OCI-LY7 (cell line): ENCODE results near the gene TMEM164. TPM values are rescaled to one million over a fixed set of nuclear protein-coding genes. Genes with fewer than 3 reads are reported as not detected.

Experiments used
- BruUV-seq: library from RNA; stranded (reverse); fragments of 400-500 nt; replicated peaks from 2 replicates; lab custom pipeline; 2021; lab: Mats Ljungman, UMichigan
- CTCF ChIA-PET: fragments of 300-600 bp; sonication (Branson Sonifier 250); formaldehyde crosslinking; loops from one replicate; lab custom pipeline; 2022; ENCODE audit warnings: antibody characterized with exemption; ENCODE audit not compliant: unreplicated experiment; lab: Charles Lee
- POLR2A ChIA-PET: fragments of 300-600 bp; sonication (Branson Sonifier 250); formaldehyde crosslinking; loops from one replicate; lab custom pipeline; 2022; ENCODE audit warnings: antibody characterized with exemption; lab: Charles Lee
- DNase-seq: peaks from one replicate; pipeline ENCODE4 v3.0.0-alpha.2; 2015; ENCODE audit warnings: low spot score
- H2AFZ ChIP-seq: fragments of 200-600 bp; sonication (generic), shearing (Covaris generic); 2 replicates; pipeline ENCODE4 v1.6.1; 2014; ENCODE audit warnings: mild to moderate bottlenecking, antibody characterized with exemption, low read length, moderate library complexity
- H3K27ac ChIP-seq: fragments of 200-600 bp; sonication (generic); 2 replicates; pipeline ENCODE4 v1.5.1; 2014; ENCODE audit warnings: mixed run types, low read depth, mild to moderate bottlenecking, moderate library complexity, low read length, inconsistent platforms; ENCODE audit not compliant: poor library complexity, severe bottlenecking
- H3K36me3 ChIP-seq: fragments of 200-600 bp; sonication (generic); 2 replicates; pipeline ENCODE4 v1.6.1; 2014; ENCODE audit warnings: mild to moderate bottlenecking, antibody characterized with exemption, low read length, moderate library complexity, mixed read lengths; ENCODE audit not compliant: insufficient read depth
- H3K4me1 ChIP-seq: fragments of 200-600 bp; sonication (generic); 2 replicates; pipeline ENCODE4 v1.5.1; 2014; ENCODE audit warnings: mild to moderate bottlenecking, low read length; ENCODE audit not compliant: insufficient read depth, poor library complexity, severe bottlenecking
- H3K4me2 ChIP-seq: fragments of 200-600 bp; sonication (generic); 2 replicates; pipeline ENCODE4 v1.6.1; 2014; ENCODE audit warnings: mild to moderate bottlenecking, low read length
- H3K4me3 ChIP-seq: fragments of 200-600 bp; sonication (generic); 2 replicates; pipeline ENCODE4 v1.5.1; 2014; ENCODE audit warnings: mild to moderate bottlenecking, low read depth, low read length; ENCODE audit not compliant: poor library complexity, severe bottlenecking
- H3K79me2 ChIP-seq: fragments of 200-600 bp; sonication (generic); 2 replicates; pipeline ENCODE4 v1.6.1; 2016; ENCODE audit warnings: low read depth, mild to moderate bottlenecking, low read length, moderate library complexity, mixed read lengths; ENCODE audit not compliant: insufficient read depth
- H3K9me2 ChIP-seq: fragments of 200-600 bp; sonication (generic); 2 replicates; pipeline ENCODE4 v1.6.1; 2016; ENCODE audit warnings: mild to moderate bottlenecking, low read length, mixed read lengths; ENCODE audit not compliant: insufficient read depth
- H3K9me3 ChIP-seq: fragments of 200-600 bp; sonication (generic); 2 replicates; pipeline ENCODE4 v1.6.1; 2014; ENCODE audit warnings: mild to moderate bottlenecking, mixed run types, low read length, mixed read lengths
- H4K20me1 ChIP-seq: fragments of 200-600 bp; sonication (generic); 2 replicates; pipeline ENCODE4 v1.6.1; 2014; ENCODE audit warnings: mild to moderate bottlenecking, antibody characterized with exemption, low read length, moderate library complexity, mixed read lengths; ENCODE audit not compliant: insufficient read depth
- EZH2phosphoT487 ChIP-seq: fragments of 200-600 bp; sonication (generic); IDR thresholded peaks from 2 replicates; pipeline ENCODE4 v1.6.1; 2018; ENCODE audit warnings: low read depth, borderline replicate concordance, mild to moderate bottlenecking, mixed run types, antibody characterized with exemption, low read length, moderate library complexity, mixed read lengths
- intact Hi-C: fragments of 100-400 bp; cut with micrococcal nuclease; formaldehyde crosslinking; loops from one replicate; pipeline ENCODE4 v1.10.0; 2022; ENCODE audit not compliant: unreplicated experiment
- total RNA-seq, 2 experiments: library from RNA; depleted of rRNA in 1 of 2; stranded (reverse); fragments of >200 nt in 1 of 2; shearing (Covaris generic) in 1 of 2; gene quantifications; 2 replicates each; pipeline ENCODE4 v1.2.3, GENCODE V29; 2014 to 2022
- TF ChIP-seq, protein P1 (sequence below): fragments of 200-600 bp; sonication (generic); conservative IDR thresholded peaks from 2 replicates; pipeline ENCODE4 v1.5.1; 2014; ENCODE audit warnings: mild to moderate bottlenecking, antibody characterized with exemption, low read length, moderate library complexity, mixed read lengths

TMEM164 gene
- total RNA-seq, 2 experiments from 2014 or later = 7.2 to 11.1 TPM

DNA sequence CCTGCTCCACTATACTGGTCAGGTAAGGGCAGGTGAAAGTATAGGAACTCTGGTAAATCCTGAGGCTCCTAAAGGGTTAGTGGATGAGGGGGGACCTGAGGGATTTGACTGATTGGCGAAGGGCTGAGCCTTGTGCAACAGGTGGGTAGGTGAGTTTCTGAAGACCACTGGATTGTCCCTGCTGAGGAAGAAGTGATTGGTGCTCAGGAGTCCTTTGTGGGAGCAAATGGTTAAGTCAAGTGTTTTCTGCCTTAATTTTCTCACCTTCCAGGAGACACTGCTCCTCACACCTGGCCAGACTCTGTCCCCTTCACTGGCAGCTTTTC lies 158.4 kb downstream of the TMEM164 start:
- Histone ChIP-seq H3K4me1 (peaks cover 7% of the 10 kb centered on the region), H3K9me3 (no peaks in the 10 kb centered on the region), H3K36me3 (no peaks in the 10 kb centered on the region), H3K9me2 (no peaks in the 10 kb centered on the region), H4K20me1 (no peaks in the 10 kb centered on the region), H3K27ac (no peak overlapping the region), H3K79me2 (no peaks in the 10 kb centered on the region), H3K4me2 (no peak overlapping the region), H3K4me3 (no peak overlapping the region), H2AFZ (no peak overlapping the region)
- TF ChIP-seq, protein P1, sequence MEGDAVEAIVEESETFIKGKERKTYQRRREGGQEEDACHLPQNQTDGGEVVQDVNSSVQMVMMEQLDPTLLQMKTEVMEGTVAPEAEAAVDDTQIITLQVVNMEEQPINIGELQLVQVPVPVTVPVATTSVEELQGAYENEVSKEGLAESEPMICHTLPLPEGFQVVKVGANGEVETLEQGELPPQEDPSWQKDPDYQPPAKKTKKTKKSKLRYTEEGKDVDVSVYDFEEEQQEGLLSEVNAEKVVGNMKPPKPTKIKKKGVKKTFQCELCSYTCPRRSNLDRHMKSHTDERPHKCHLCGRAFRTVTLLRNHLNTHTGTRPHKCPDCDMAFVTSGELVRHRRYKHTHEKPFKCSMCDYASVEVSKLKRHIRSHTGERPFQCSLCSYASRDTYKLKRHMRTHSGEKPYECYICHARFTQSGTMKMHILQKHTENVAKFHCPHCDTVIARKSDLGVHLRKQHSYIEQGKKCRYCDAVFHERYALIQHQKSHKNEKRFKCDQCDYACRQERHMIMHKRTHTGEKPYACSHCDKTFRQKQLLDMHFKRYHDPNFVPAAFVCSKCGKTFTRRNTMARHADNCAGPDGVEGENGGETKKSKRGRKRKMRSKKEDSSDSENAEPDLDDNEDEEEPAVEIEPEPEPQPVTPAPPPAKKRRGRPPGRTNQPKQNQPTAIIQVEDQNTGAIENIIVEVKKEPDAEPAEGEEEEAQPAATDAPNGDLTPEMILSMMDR = no peak
- TF ChIP-seq EZH2phosphoT487 = no peak
- intact Hi-C loops = no loop called here
- BruUV-seq = no TSS peak
- CTCF ChIA-PET = interaction anchor here (1.2 to 1.9 kb wide), 3 partner anchors 240 to 251 kb away, joined by 4 to 7 read pairs (median 5); no protein-coding TSS in a partner anchor
- DNase-seq = no peak
- POLR2A ChIA-PET = interaction anchor here (0.8 kb wide), 1 partner anchor 242 kb away, joined by 5 read pairs; no protein-coding TSS in a partner anchor

- ChIA-PET POLR2A (interaction anchor here (0.8 kb wide), 1 partner anchor 241 kb away, joined by 5 read pairs; no protein-coding TSS in a partner anchor), CTCF (interaction anchor here (1.0 kb wide), 1 partner anchor 29 kb away, joined by 3 read pairs; no protein-coding TSS in a partner anchor)
- TF ChIP-seq EZH2phosphoT487 = no peak
- TF ChIP-seq, protein P1 = no peak
- H3K4me3 ChIP-seq = no peak overlapping the region
- no peak overlapping the region for H3K4me2 ChIP-seq
- H3K4me1 ChIP-seq = peaks cover 7% of the 10 kb centered on the region
- H2AFZ ChIP-seq = no peak overlapping the region
- H3K9me3 ChIP-seq = no peaks in the 10 kb centered on the region
- H3K36me3 ChIP-seq = no peaks in the 10 kb centered on the region
- BruUV-seq = no TSS peak
- no peaks in the 10 kb centered on the region for H3K9me2 ChIP-seq
- H3K27ac ChIP-seq = no peak overlapping the region
- no peaks in the 10 kb centered on the region for H3K79me2 ChIP-seq
- intact Hi-C loops = no loop called here
- no peaks in the 10 kb centered on the region for H4K20me1 ChIP-seq
- DNase-seq = no peak
Observed at GRCh38 chrX:110162131-110162530, 159.2 kb downstream of the TMEM164 start.

DNA sequence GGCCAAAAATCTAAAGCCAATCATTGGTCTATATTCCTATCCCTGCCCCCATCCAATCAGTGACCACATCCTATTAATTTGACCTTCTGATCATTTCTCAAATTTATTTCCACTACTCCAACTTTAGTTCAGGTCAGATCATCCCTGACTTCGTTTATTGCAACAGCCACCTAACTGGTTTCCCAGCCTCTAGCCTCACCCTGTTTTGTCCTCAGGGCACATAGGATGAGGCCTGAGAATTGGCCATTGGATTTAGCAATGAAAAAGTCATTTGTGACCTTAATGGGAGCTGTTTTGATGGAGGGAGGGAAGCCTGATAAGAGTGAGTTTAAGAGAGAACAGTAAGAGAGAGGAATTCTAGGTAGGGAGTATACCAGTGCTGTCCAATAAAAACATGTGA lies 160.0 kb downstream of the TMEM164 start:
- no peak for DNase-seq
- no peak overlapping the region for H2AFZ ChIP-seq
- ChIA-PET POLR2A (interaction anchor here (1.1 kb wide), 1 partner anchor 248 kb away, joined by 3 read pairs; no protein-coding TSS in a partner anchor), CTCF (no interaction called here)
- no peaks in the 10 kb centered on the region for H3K36me3 ChIP-seq
- H3K9me3 ChIP-seq = no peaks in the 10 kb centered on the region
- H3K79me2 ChIP-seq = no peaks in the 10 kb centered on the region
- H3K27ac ChIP-seq = no peak overlapping the region
- intact Hi-C loops = no loop called here
- no peaks in the 10 kb centered on the region for H3K9me2 ChIP-seq
- peaks cover 7% of the 10 kb centered on the region for H3K4me1 ChIP-seq
- BruUV-seq = no TSS peak
- no peak overlapping the region for H3K4me3 ChIP-seq
- H3K4me2 ChIP-seq = no peak overlapping the region
- H4K20me1 ChIP-seq = no peaks in the 10 kb centered on the region
- no peak for TF ChIP-seq EZH2phosphoT487
- TF ChIP-seq, protein P1 = no peak
